ENCODE measurements around the gene NHLRC1. TPM values are rescaled to one million over a fixed set of nuclear protein-coding genes. Genes with fewer than 3 reads are reported as not detected.

NHLRC1 gene
- total and polyA plus RNA-seq, 2 of the 13 experiments (the other 11 are each of a cell fraction or from before 2014, with no cell fraction given), result 0.04 to 0.11 TPM

- peak; percentile 85; the same call in 1 of the 2 replicates for TF ChIP-seq ZBTB25 (CRISPR knock-in tag; IDR thresholded peaks at IDR 0.05)
- peak; percentile 83 for TF ChIP-seq ZNF335 (CRISPR knock-in tag; IDR thresholded peaks at IDR 0.05)
- TF ChIP-seq, protein P1, sequence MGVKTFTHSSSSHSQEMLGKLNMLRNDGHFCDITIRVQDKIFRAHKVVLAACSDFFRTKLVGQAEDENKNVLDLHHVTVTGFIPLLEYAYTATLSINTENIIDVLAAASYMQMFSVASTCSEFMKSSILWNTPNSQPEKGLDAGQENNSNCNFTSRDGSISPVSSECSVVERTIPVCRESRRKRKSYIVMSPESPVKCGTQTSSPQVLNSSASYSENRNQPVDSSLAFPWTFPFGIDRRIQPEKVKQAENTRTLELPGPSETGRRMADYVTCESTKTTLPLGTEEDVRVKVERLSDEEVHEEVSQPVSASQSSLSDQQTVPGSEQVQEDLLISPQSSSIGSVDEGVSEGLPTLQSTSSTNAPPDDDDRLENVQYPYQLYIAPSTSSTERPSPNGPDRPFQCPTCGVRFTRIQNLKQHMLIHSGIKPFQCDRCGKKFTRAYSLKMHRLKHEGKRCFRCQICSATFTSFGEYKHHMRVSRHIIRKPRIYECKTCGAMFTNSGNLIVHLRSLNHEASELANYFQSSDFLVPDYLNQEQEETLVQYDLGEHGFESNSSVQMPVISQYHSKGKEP (CRISPR knock-in tag; IDR thresholded peaks at IDR 0.05), result peak; percentile 92; the same call in 1 of the 2 replicates
- TF ChIP-seq NFE2L1 (CRISPR knock-in tag; IDR thresholded peaks at IDR 0.05; ENCODE audit: borderline replicate concordance), result peak; percentile 57; the same call in 1 of the 2 replicates
- peak; percentile 99 for TF ChIP-seq POGK (CRISPR knock-in tag; conservative IDR thresholded peaks at IDR 0.05)
- TF ChIP-seq ZNF430 (CRISPR knock-in tag; IDR thresholded peaks at IDR 0.05), result peak; percentile 99
- TF ChIP-seq ZNF326 (CRISPR knock-in tag; IDR thresholded peaks at IDR 0.05; ENCODE audit: borderline replicate concordance), result no peak
- TF ChIP-seq MAF1 (CRISPR knock-in tag; IDR thresholded peaks at IDR 0.05; ENCODE audit: borderline replicate concordance), result 0 out of 2 replicates have a peak, but pooled peaks have one; percentile 82
- TF ChIP-seq NFRKB (IDR thresholded peaks at IDR 0.05), result no peak
- TF ChIP-seq SAP130 (CRISPR knock-in tag; IDR thresholded peaks at IDR 0.05; ENCODE audit: low read depth), result peak; percentile 88
- TF ChIP-seq MXI1 (IDR thresholded peaks at IDR 0.05; ENCODE audit: borderline replicate concordance, low read depth, low read length), result peak; percentile 70; the same call in 1 of the 3 replicates
- TF ChIP-seq, protein P2, sequence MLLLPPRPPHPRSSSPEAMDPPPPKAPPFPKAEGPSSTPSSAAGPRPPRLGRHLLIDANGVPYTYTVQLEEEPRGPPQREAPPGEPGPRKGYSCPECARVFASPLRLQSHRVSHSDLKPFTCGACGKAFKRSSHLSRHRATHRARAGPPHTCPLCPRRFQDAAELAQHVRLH (CRISPR knock-in tag; IDR thresholded peaks at IDR 0.05; ENCODE audit: borderline replicate concordance, low read depth), result peak; percentile 100
- TF ChIP-seq XRCC5 (optimal IDR thresholded peaks at IDR 0.05; ENCODE audit: low read length), result peak; percentile 95
- TF ChIP-seq, protein P3, sequence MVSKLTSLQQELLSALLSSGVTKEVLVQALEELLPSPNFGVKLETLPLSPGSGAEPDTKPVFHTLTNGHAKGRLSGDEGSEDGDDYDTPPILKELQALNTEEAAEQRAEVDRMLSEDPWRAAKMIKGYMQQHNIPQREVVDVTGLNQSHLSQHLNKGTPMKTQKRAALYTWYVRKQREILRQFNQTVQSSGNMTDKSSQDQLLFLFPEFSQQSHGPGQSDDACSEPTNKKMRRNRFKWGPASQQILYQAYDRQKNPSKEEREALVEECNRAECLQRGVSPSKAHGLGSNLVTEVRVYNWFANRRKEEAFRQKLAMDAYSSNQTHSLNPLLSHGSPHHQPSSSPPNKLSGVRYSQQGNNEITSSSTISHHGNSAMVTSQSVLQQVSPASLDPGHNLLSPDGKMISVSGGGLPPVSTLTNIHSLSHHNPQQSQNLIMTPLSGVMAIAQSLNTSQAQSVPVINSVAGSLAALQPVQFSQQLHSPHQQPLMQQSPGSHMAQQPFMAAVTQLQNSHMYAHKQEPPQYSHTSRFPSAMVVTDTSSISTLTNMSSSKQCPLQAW (CRISPR knock-in tag; IDR thresholded peaks at IDR 0.05), result peak; percentile 96
These were observed at the start of gene NHLRC1 (continued) for GRCh38 chr6:18122128-18123093.
